ACHN (cell line): ENCODE results near the gene MYO9B.

Experiments used
- DNase-seq: peaks from one replicate; pipeline ENCODE4 v3.0.0-alpha.2; 2015
- in situ Hi-C: cut with HindIII; loops from 2 replicates; pipeline ENCODE4 v1.10.0; 2017; ENCODE audit warnings: low sequenced_read_pairs, low pct_ligation_motif_present, low pct_unique_long_range_greater_than_20kb

Gene MYO9B

DNA sequence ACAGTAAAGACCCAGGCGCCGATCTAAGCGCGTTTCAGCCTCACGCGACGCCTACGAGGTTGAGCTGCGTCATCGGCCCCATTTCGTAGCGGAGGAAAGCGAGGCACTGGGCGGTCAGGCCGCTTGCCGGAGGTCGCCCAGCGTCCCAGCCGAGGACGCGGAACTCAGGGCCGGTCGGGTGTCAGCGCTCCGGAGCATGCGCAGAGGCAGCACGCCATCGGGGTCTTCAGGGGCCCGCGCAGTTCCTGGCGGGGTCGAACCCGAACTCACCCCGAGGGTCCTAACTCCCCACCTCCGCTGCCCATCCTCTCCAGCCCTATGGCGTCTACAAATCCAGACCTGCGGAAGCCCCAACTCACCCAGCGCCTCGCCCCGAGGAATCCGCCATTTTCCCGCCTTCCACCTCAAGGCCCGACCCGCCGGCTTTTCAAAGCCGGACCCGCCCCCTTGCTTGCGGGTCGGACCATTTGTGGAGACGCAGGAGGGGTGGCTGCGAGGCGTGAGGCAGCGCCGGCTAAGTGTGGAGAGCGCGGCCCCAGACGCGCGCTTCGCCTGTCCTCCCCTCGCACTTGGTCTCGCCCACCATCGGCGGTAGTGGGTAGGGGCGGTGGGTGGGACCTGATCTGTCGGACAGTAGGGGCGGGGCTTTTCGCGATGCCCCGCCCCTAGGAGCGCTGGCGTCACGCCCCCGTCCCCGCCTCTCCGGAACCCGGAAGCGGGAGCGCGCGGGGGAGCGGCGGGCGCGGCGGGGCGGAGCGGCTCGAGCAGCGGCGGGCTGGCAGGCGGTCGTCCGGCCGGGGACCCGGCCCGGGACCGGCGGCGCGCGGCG lies at the start of gene MYO9B, which contains the start of gene HAUS8:
TSS of gene MYO9B (plus strand) at position 743 of the 829 bp plus-strand sequence. CDS start 25,941 bp downstream, outside the sequence.
TSS of gene HAUS8 (minus strand) at position 418 of the 829 bp plus-strand sequence. CDS start at position 388, 30 bp downstream.
- peak; percentile 98 for DNase-seq
- in situ Hi-C loops, result no loop called here

- in situ Hi-C loops, result no loop called here
- DNase-seq, result no peak
These were observed 49.5 kb upstream of the MYO9B start for GRCh38 chr19:17025991-17026658.

DNA sequence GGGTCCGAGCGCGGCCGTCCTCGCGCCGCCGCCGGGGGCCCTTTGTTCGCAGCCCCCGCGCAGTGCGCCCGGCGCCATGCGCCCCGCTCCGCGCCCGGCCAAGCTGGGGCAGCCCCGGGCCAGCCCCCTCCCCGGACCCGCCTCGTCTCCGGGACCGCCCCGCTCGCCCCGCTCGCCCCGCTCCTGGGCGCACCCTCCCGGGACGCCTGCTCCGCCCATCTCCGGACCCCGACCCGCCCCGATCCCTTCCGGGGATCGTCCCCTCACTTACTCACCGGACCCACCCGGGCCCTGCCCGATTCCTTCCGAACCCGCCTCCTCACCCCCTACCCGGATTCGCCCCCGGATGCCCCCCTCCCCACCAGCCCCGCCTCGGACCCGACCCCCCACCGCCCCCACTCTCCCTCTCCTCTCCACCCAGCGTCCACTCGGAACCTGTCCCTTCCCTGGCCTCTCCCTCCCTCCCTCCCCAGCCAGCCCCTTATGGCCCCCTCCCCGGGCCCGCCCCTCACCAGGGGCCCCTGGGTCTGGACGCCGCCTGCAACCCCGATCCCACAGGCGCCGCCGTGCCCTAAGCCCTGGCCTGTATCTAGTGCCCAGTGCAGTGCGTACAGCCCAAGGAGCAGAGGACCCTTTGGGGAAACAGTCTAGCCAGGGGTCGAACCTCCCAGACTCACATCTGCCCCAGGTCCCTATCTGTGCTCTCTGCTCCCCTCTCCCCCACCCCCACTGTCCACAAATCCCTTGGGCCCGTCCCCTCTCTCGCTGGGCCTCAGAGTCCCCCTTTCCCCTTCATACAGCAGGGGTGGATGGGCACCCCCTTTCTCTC lies 48.7 kb upstream of the MYO9B start, which contains the start of gene CPAMD8:
TSS of gene CPAMD8 (minus strand) at position 105 of the 829 bp plus-strand sequence. CDS start 168 bp downstream, outside the sequence.
- no peak for DNase-seq
- in situ Hi-C loops, result no loop called here

DNA sequence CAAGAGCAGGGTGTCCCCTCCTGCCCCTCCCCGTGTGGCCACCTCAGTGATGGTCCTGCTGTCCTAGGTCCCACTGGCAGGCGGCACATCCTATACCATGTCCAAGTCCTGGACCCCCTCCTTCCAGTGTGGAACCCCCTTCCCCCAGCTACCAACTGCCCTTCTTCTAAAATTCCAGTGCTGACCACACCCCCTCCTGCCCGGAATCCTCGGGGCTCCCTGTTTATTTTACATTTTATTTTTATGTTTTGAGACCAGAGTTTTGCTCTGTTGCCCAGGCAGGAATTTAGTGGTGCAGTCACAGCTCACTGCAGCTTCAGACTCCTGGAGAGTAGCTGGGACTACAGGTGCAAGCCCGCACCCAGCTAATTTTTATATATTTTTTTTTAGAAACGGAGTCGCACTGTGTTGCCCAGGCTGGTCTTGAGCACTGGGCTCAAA lies 48.0 kb upstream of the MYO9B start:
- in situ Hi-C loops, result no loop called here
- no peak for DNase-seq

DNA sequence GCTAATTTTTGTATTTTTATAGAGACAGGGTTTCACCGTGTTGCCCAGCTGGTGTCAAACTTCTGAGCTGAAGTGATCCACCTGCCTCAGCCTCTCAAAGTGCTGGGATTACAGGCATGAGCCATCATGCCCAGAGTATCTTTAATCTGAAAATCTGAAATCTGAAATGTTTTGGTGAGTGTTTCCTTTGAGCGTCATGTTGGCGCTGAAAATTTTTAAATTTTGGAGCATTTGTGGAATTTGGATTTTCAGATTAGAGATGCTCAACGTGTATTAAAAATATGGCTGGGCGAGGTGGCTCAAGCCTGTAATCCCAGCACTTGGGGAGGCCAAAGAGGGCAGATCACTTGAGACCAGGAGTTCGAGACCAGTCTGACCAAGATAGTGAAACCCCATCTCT lies 43.8 kb upstream of the MYO9B start:
- DNase-seq, result no peak
- in situ Hi-C loops, result no loop called here

GRCh38 chr19:17035842-17036424 lies 39.6 kb upstream of the MYO9B start:
- no peak for DNase-seq
- in situ Hi-C loops, result no loop called here

DNA sequence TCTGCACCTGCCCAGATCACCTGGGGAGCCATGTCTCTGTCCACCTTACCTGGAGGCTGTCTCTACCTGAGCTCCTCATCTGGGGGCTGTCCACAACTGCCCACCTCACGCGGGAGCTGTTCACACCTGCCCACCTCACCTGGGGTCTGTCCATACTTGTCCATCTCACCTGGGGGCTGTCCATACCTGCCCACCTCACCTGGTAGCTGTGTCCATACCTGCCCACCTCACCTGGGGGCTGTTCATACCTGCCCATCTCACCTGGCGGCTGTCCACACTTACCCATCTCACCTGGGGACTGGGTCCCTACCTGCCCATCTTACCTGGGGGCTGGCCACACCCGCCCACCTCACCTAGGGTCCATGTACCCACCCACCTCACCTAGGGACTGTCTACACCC lies 38.9 kb upstream of the MYO9B start:
- in situ Hi-C loops, result no loop called here
- DNase-seq, result no peak

- in situ Hi-C loops, result no loop called here
- DNase-seq, result no peak
These were observed 38.4 kb upstream of the MYO9B start for GRCh38 chr19:17037184-17037583.

- in situ Hi-C loops, result no loop called here
- DNase-seq, result no peak
These were observed 37.5 kb upstream of the MYO9B start for GRCh38 chr19:17037966-17038500.

- no peak for DNase-seq
- in situ Hi-C loops, result no loop called here
These were observed 33.6 kb upstream of the MYO9B start for GRCh38 chr19:17041976-17042375.

- in situ Hi-C loops, result no loop called here
- DNase-seq, result no peak
These were observed 31.8 kb upstream of the MYO9B start for GRCh38 chr19:17043744-17044143.

DNA sequence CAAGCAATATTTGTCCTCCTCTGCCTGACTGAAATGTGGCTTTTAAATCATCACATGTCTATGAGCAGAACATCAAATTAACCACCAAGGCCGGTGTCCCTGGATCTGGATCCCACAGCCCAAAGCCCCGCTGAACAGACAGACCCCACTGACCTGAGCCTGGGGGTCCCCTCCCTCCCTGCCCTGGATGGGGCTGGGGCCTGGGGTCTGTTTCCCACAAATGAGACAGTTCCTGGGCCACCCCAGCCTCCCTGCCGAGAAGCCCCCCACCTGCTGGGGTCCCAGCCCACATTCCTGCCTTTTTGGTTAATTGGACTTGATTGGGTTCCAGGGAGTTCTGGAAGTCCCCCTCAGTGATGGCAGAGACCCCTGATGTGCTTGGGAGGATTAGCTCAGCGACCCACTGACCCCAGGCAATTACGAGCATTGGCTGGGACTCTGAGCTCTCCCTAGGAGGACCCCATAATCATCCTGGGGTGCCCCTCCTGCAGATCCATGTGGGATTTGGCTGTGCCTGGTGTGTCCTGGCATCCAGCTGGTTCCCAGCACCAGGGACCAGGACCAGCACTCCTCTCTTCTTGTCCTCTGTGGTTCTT lies 29.6 kb upstream of the MYO9B start:
- in situ Hi-C loops, result no loop called here
- no peak for DNase-seq

- in situ Hi-C loops, result no loop called here
- DNase-seq, result no peak
These were observed 26.6 kb upstream of the MYO9B start for GRCh38 chr19:17048885-17049453.

DNA sequence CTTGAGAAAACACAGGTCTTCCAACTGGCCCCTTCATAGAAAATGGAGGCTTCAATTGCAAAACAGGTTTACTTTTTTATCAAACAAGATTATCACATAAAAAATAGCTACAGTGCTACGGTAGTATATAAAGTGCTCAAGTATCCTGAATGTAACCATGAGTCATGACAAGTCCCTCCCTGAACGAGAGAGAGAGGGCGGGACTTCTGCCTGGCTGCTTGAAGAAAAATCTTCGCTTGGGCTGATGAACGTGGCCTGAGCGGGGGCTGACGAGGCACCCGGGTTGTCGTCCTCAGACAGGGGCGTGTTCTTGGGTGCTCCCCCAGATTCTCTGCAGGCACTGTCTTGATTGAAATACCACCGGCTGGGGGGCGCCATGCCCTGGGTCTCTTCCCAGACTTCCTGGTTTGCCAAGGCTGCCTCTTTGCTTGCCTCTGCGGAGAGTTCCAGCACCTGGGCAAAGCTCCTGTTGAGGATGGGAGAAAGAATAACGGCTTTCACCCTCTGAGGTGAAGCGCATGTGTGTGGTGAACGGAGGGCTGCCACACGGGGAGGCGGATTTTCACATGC lies 25.8 kb upstream of the MYO9B start:
- in situ Hi-C loops, result no loop called here
- DNase-seq, result peak; percentile 21

DNA sequence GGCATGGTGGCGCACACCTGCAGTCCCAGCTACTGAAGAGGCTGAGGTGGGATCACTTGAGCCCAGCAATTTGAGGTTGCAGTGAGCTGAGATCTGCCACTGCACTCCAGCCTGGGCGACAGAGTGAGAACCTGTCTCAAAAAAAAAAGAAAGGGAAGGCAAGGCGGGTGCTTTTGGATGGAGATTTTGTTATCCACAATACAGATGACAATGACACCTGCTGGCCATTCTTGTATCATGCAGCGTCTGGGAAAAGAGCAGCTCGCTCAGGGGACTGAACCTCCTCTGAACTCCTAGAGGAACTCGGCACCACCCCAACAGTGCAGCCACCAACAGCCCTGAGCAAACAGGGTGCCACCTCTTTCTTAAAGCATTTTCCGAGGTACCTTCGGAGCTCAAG lies 23.1 kb upstream of the MYO9B start:
- in situ Hi-C loops, result no loop called here
- peak; percentile 49 for DNase-seq

- no peak for DNase-seq
- in situ Hi-C loops, result no loop called here
These were observed 20.8 kb upstream of the MYO9B start for GRCh38 chr19:17054746-17055145.

DNA sequence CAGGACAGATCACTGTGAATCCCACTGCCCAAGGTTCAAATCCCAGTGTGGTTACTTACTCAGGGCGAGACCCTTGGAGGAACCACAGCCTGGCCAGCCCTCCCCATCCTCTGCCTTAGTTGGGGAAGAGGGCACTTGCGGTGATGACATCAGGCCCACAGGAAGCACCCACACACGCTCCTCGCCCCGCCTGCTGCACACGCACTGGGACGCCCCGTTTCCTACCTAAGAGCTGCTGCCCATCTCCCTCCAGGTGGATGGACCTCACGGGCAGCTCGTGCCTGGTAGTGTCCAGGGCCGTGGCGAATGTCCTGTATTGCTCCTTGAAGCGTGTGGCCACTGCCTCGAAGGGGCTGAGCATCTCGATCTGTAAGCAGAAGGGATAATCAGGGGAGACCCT lies 19.9 kb upstream of the MYO9B start:
- DNase-seq, result no peak
- in situ Hi-C loops, result no loop called here
